ENCODE results near the gene AFG1L.
"Not testable (repeated sequence)": the region's sequence is repeated elsewhere in the genome, so short reads cannot be mapped to it uniquely, and the experiment has no call there.

The AFG1L gene

GRCh38 chr6:108274546-108274945 lies 20.3 kb upstream of the AFG1L start:
- Mint-ChIP-seq H3K27ac (no peak overlapping the region), H3K9me3 (no peaks in the 10 kb centered on the region), H3K36me3 (no peaks in the 10 kb centered on the region), H3K4me1 (no peaks in the 10 kb centered on the region), H3K4me3 (no peak overlapping the region)
- ATAC-seq = no peak
- DNase-seq (ENCODE audit: low spot score in 2 of 2) = no peak

GRCh38 chr6:108275976-108276375 lies 18.9 kb upstream of the AFG1L start:
- no peaks in the 10 kb centered on the region for H3K9me3 Mint-ChIP-seq

GRCh38 chr6:108277295-108277694 lies 17.6 kb upstream of the AFG1L start:
- DNase-seq (ENCODE audit: low spot score in 2 of 2) (no peak), ATAC-seq (no peak)
- Mint-ChIP-seq H3K9me3 (no peaks in the 10 kb centered on the region), H3K4me3 (no peak overlapping the region), H3K4me1 (no peaks in the 10 kb centered on the region), H3K27ac (no peak overlapping the region), H3K36me3 (no peaks in the 10 kb centered on the region)

More at GRCh38 chr6:108275976-108276375, 18.9 kb upstream of the AFG1L start:
- no peaks in the 10 kb centered on the region for H3K36me3 Mint-ChIP-seq
- no peaks in the 10 kb centered on the region for H3K4me1 Mint-ChIP-seq
- H3K27ac Mint-ChIP-seq = no peak overlapping the region
- H3K4me3 Mint-ChIP-seq = no peak overlapping the region
- no peak for DNase-seq (ENCODE audit: low spot score in 2 of 2)
- ATAC-seq = no peak

GRCh38 chr6:108277831-108278230 lies 17.0 kb upstream of the AFG1L start:
- ATAC-seq = no peak

GRCh38 chr6:108285381-108285780 lies 9.5 kb upstream of the AFG1L start:
- Mint-ChIP-seq H3K4me1 (no peaks in the 10 kb centered on the region), H3K27ac (no peak overlapping the region), H3K36me3 (no peaks in the 10 kb centered on the region), H3K4me3 (no peak overlapping the region), H3K9me3 (no peaks in the 10 kb centered on the region)
- DNase-seq (ENCODE audit: low spot score in 2 of 2) (no peak), ATAC-seq (no peak)

More at GRCh38 chr6:108277831-108278230, 17.0 kb upstream of the AFG1L start:
- Mint-ChIP-seq H3K4me3 (no peak overlapping the region), H3K9me3 (no peaks in the 10 kb centered on the region), H3K27ac (no peak overlapping the region), H3K36me3 (no peaks in the 10 kb centered on the region), H3K4me1 (no peaks in the 10 kb centered on the region)
- no peak for DNase-seq (ENCODE audit: low spot score in 2 of 2)

GRCh38 chr6:108286366-108286765 lies 8.5 kb upstream of the AFG1L start:
- Mint-ChIP-seq H3K4me1 (no peaks in the 10 kb centered on the region), H3K36me3 (no peaks in the 10 kb centered on the region), H3K9me3 (no peaks in the 10 kb centered on the region), H3K27ac (no peak overlapping the region), H3K4me3 (no peak overlapping the region)
- ATAC-seq = no peak
- DNase-seq (ENCODE audit: low spot score in 2 of 2) = no peak

GRCh38 chr6:108287373-108287772 lies 7.5 kb upstream of the AFG1L start:
- Mint-ChIP-seq H3K36me3 (no peaks in the 10 kb centered on the region), H3K4me3 (no peak overlapping the region), H3K9me3 (no peaks in the 10 kb centered on the region), H3K27ac (no peak overlapping the region), H3K4me1 (no peaks in the 10 kb centered on the region)
- DNase-seq (ENCODE audit: low spot score in 2 of 2) (no peak), ATAC-seq (no peak)

- H3K4me3 Mint-ChIP-seq = no peak overlapping the region
- H3K27ac Mint-ChIP-seq = no peak overlapping the region
- H3K4me1 Mint-ChIP-seq = no peaks in the 10 kb centered on the region
- H3K9me3 Mint-ChIP-seq = no peaks in the 10 kb centered on the region
- peak in 1 of 2 donors; percentile 40 for DNase-seq (ENCODE audit: low spot score in 2 of 2)
- no peak for ATAC-seq
- H3K36me3 Mint-ChIP-seq = no peaks in the 10 kb centered on the region
Measured at GRCh38 chr6:108288742-108289141, 6.1 kb upstream of the AFG1L start.

GRCh38 chr6:108291091-108291490 lies 3.8 kb upstream of the AFG1L start:
- Mint-ChIP-seq H3K27ac (no peak overlapping the region), H3K9me3 (no peaks in the 10 kb centered on the region), H3K4me1 (peaks cover 8% of the 10 kb centered on the region), H3K36me3 (peaks cover 15% of the 10 kb centered on the region), H3K4me3 (no peak overlapping the region)
- DNase-seq (ENCODE audit: low spot score in 2 of 2) = peak in 1 of 2 donors; percentile 28
- no peak for ATAC-seq

- not testable (repeated sequence) for H3K4me3 Mint-ChIP-seq; H3K4me1 Mint-ChIP-seq; ATAC-seq; DNase-seq (ENCODE audit: low spot score in 2 of 2); H3K9me3 Mint-ChIP-seq; H3K27ac Mint-ChIP-seq
- peaks cover 15% of the 10 kb centered on the region for H3K36me3 Mint-ChIP-seq
Measured at GRCh38 chr6:108292561-108292960, 2.3 kb upstream of the AFG1L start.

GRCh38 chr6:108293527-108294296 lies 1.1 kb upstream of the AFG1L start:
- Mint-ChIP-seq H3K9me3 (no peaks in the 10 kb centered on the region), H3K4me1 (peaks cover 13% of the 10 kb centered on the region), H3K4me3 (peak overlapping the region; percentile 96), H3K36me3 (peaks cover 15% of the 10 kb centered on the region), H3K27ac (peak overlapping the region; percentile 100)
- DNase-seq (ENCODE audit: low spot score in 2 of 2) (peak in 1 of 2 donors; percentile 41), ATAC-seq (no peak)

- DNase-seq (ENCODE audit: low spot score in 2 of 2) (no peak), ATAC-seq (peak; percentile 59)
- Mint-ChIP-seq H3K4me3 (peak overlapping the region; percentile 96), H3K27ac (peak overlapping the region; percentile 100), H3K4me1 (peaks cover 14% of the 10 kb centered on the region), H3K36me3 (peaks cover 15% of the 10 kb centered on the region), H3K9me3 (no peaks in the 10 kb centered on the region)
Measured at GRCh38 chr6:108294297-108294726, 542 bp upstream of the AFG1L start.

GRCh38 chr6:108295676-108296075 lies 822 bp downstream of the AFG1L start:
- H3K36me3 Mint-ChIP-seq = peaks cover 15% of the 10 kb centered on the region
- no peak for DNase-seq (ENCODE audit: low spot score in 2 of 2)
- no peak for ATAC-seq
- no peaks in the 10 kb centered on the region for H3K9me3 Mint-ChIP-seq
- H3K27ac Mint-ChIP-seq = peak overlapping the region; percentile 100
- H3K4me1 Mint-ChIP-seq = peaks cover 19% of the 10 kb centered on the region
- H3K4me3 Mint-ChIP-seq = peak overlapping the region; percentile 96

- no peak overlapping the region for H3K4me3 Mint-ChIP-seq
- DNase-seq (ENCODE audit: low spot score in 2 of 2) = no peak
- peaks cover 11% of the 10 kb centered on the region for H3K4me1 Mint-ChIP-seq
- no peaks in the 10 kb centered on the region for H3K9me3 Mint-ChIP-seq
- ATAC-seq = no peak
- no peaks in the 10 kb centered on the region for H3K36me3 Mint-ChIP-seq
- no peak overlapping the region for H3K27ac Mint-ChIP-seq
Measured at GRCh38 chr6:108302386-108302785, 7.5 kb downstream of the AFG1L start.

- Mint-ChIP-seq H3K4me1 (peaks cover 1% of the 10 kb centered on the region), H3K9me3 (no peaks in the 10 kb centered on the region)
- no peak for DNase-seq (ENCODE audit: low spot score in 2 of 2)
Measured at GRCh38 chr6:108304646-108305045, 9.8 kb downstream of the AFG1L start.

GRCh38 chr6:108308641-108309040 lies 13.8 kb downstream of the AFG1L start:
- not testable (repeated sequence) for DNase-seq (ENCODE audit: low spot score in 2 of 2); H3K9me3 Mint-ChIP-seq; H3K27ac Mint-ChIP-seq; H3K4me1 Mint-ChIP-seq; H3K4me3 Mint-ChIP-seq; ATAC-seq; H3K36me3 Mint-ChIP-seq

More at GRCh38 chr6:108304646-108305045, 9.8 kb downstream of the AFG1L start:
- no peak overlapping the region for H3K4me3 Mint-ChIP-seq
- no peaks in the 10 kb centered on the region for H3K36me3 Mint-ChIP-seq
- H3K27ac Mint-ChIP-seq = no peak overlapping the region
- no peak for ATAC-seq
